ENCODE results near the gene TRAPPC2B. TPM values are rescaled to one million over a fixed set of nuclear protein-coding genes. Genes with fewer than 3 reads are reported as not detected.
A peak's percentile ranks its signal among the peaks of the same experiment; 100 is the strongest.

TRAPPC2B gene
- total and polyA plus RNA-seq, 2 of the 13 experiments (the other 11 are each of a cell fraction or from before 2014, with no cell fraction given), result 13.3 to 17.7 TPM

- TF ChIP-seq NR1H2 (CRISPR knock-in tag; IDR thresholded peaks at IDR 0.05; ENCODE audit: borderline replicate concordance, low read depth), result no peak
- TF ChIP-seq FOSL2 (CRISPR knock-in tag; IDR thresholded peaks at IDR 0.05), result no peak; the same call in 1 of the 2 replicates
- TF ChIP-seq IKZF1 (IDR thresholded peaks at IDR 0.05), result no peak
- TF ChIP-seq REPIN1 (CRISPR knock-in tag; IDR thresholded peaks at IDR 0.05; ENCODE audit: borderline replicate concordance, low read depth), result no peak; the same call in 1 of the 2 replicates
- no peak for TF ChIP-seq SAFB2 (CRISPR knock-in tag; IDR thresholded peaks at IDR 0.05; ENCODE audit: borderline replicate concordance, low read depth)
- no peak for TF ChIP-seq ZBTB39 (CRISPR knock-in tag; IDR thresholded peaks at IDR 0.05)
- TF ChIP-seq PRDM15 (CRISPR knock-in tag; IDR thresholded peaks at IDR 0.05), result peak; percentile 95
- no peak for TF ChIP-seq ZMAT5 (CRISPR knock-in tag; IDR thresholded peaks at IDR 0.05; ENCODE audit: borderline replicate concordance, low read depth)
- TF ChIP-seq NBN (conservative IDR thresholded peaks at IDR 0.05), result no peak
- no peak for TF ChIP-seq HNRNPK (IDR thresholded peaks at IDR 0.05; ENCODE audit: low read depth, low read length, poor library complexity, severe bottlenecking)
- TF ChIP-seq FOXJ3 (CRISPR knock-in tag; IDR thresholded peaks at IDR 0.05; ENCODE audit: borderline replicate concordance), result no peak
- peak; percentile 85; the same call in 1 of the 2 replicates for TF ChIP-seq ZNF337 (CRISPR knock-in tag; IDR thresholded peaks at IDR 0.05; ENCODE audit: borderline replicate concordance, low read depth)
- peak; percentile 94 for TF ChIP-seq ZMYM4 (CRISPR knock-in tag; IDR thresholded peaks at IDR 0.05)
- TF ChIP-seq ATM (IDR thresholded peaks at IDR 0.05; ENCODE audit: borderline replicate concordance), result no peak
- TF ChIP-seq NONO (IDR thresholded peaks at IDR 0.05), result no peak
- peak; percentile 82 for TF ChIP-seq NONO (CRISPR knock-in tag; conservative IDR thresholded peaks at IDR 0.05)
- peak; percentile 53; the same call in 1 of the 2 replicates for TF ChIP-seq FOXC1 (CRISPR knock-in tag; IDR thresholded peaks at IDR 0.05; ENCODE audit: borderline replicate concordance)
- 0 out of 2 replicates have a peak, but pooled peaks have one; percentile 68 for TF ChIP-seq HDAC1 (CRISPR knock-in tag; IDR thresholded peaks at IDR 0.05)
- TF ChIP-seq SIN3B (IDR thresholded peaks at IDR 0.05; ENCODE audit: low read length), result no peak
- no peak for TF ChIP-seq SNRNP70 (IDR thresholded peaks at IDR 0.05; ENCODE audit: low read depth, low read length)
- TF ChIP-seq ZNF260 (CRISPR knock-in tag; IDR thresholded peaks at IDR 0.05; ENCODE audit: borderline replicate concordance, low read depth), result no peak
- no peak for TF ChIP-seq ZBTB7B (CRISPR knock-in tag; IDR thresholded peaks at IDR 0.05)
- TF ChIP-seq BCL3 (CRISPR knock-in tag; IDR thresholded peaks at IDR 0.05), result peak; percentile 77; the same call in 1 of the 2 replicates
- no peak for TF ChIP-seq HMGA1 (CRISPR knock-in tag; conservative IDR thresholded peaks at IDR 0.05)
These were observed at the start of gene TRAPPC2B, which contains the start of gene ZNF547 (continued) for GRCh38 chr19:57362997-57363687.
